SJSA1 (cell line): ENCODE measurements around the gene NAXD. TPM values are rescaled to one million over a fixed set of nuclear protein-coding genes. Genes with fewer than 3 reads are reported as not detected.
"Not testable (repeated sequence)": the region's sequence is repeated elsewhere in the genome, so short reads cannot be mapped to it uniquely, and the experiment has no call there.

ENCODE experiments used
- DNase-seq, 2 experiments: peaks; one replicate each; pipeline ENCODE4 v3.0.0-alpha.2; 2015 to 2020; ENCODE audit warnings: low spot score in 2 of 2, low read depth in 1 of 2
- H3K27ac ChIP-seq: fragments of 250-450 bp; sonication (Bioruptor Pico); 2 replicates; pipeline ENCODE4 v1.5.1; 2020; ENCODE audit warnings: mild to moderate bottlenecking, moderate library complexity
- H3K27me3 ChIP-seq: fragments of 250-450 bp; sonication (Bioruptor Pico); replicated peaks from 2 replicates; pipeline ENCODE4 v1.5.1; 2020; ENCODE audit warnings: mild to moderate bottlenecking, moderate library complexity
- H3K36me3 ChIP-seq: fragments of 250-450 bp; sonication (Bioruptor Pico); 2 replicates; pipeline ENCODE4 v1.5.1; 2020; ENCODE audit warnings: mild to moderate bottlenecking
- H3K4me1 ChIP-seq: fragments of 250-450 bp; sonication (Bioruptor Pico); replicated peaks from 2 replicates; pipeline ENCODE4 v1.6.1; 2021; ENCODE audit warnings: mild to moderate bottlenecking
- H3K4me3 ChIP-seq: fragments of 250-450 bp; sonication (Bioruptor Pico); 2 replicates; pipeline ENCODE4 v1.5.1; 2020; ENCODE audit warnings: mild to moderate bottlenecking
- H3K9me3 ChIP-seq: fragments of 250-450 bp; sonication (Bioruptor Pico); replicated peaks from 2 replicates; pipeline ENCODE4 v1.5.1; 2020; ENCODE audit warnings: mild to moderate bottlenecking
- total RNA-seq: library from RNA; depleted of rRNA; stranded (reverse); fragments of >200 nt; shearing (Covaris generic); gene quantifications from 2 replicates; pipeline ENCODE4 v1.2.3, GENCODE V29; 2014

The NAXD gene
- total RNA-seq, 1 experiment from 2014 or later = 108 TPM

DNA sequence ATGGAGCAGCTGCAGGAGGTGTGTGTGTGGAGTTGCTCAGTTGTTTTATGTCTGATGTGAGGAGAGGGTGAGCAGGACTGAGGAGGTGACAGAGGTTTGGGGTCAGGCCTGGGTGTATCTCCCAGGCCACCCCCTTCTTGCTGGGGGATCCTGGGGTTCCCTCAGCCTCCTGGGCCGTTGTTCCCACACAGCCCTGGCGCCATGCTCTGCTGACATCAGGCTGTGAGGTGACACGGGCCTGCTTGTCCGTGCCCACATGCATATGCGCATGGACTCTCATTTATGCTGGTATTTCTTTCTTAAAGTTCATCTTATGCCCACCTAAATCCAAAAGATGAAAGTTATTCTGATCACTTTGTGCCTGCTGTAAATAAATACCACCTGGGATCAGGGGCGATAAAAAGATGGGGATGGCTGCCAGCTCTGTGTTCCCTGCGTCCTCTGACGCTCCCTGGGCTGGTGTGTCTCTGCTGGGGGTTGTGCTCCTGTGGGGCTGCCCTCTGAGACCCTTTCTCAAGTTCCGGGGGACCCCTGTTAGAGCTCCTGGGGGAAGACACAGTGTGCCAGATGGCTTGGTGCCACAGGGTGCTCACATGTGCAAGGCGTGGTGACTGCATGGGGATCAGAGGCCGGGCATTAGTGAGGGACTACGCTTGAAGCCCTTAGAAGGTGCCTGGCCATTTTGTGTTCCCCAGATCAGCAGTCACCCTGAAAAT, 12.6 kb downstream of the NAXD start:
- no peaks in the 10 kb centered on the region for H3K4me1 ChIP-seq
- H3K9me3 ChIP-seq = no peaks in the 10 kb centered on the region
- H3K36me3 ChIP-seq = peaks cover 91% of the 10 kb centered on the region
- no peaks in the 10 kb centered on the region for H3K27me3 ChIP-seq
- no peak overlapping the region for H3K4me3 ChIP-seq
- no peak for DNase-seq
- no peak overlapping the region for H3K27ac ChIP-seq

GRCh38 chr13:110628477-110628793, 13.1 kb downstream of the NAXD start:
- H3K27ac ChIP-seq = no peak overlapping the region

GRCh38 chr13:110628952-110629701, 13.8 kb downstream of the NAXD start:
- H3K4me3 ChIP-seq = no peak overlapping the region
- no peaks in the 10 kb centered on the region for H3K9me3 ChIP-seq
- H3K27ac ChIP-seq = no peak overlapping the region
- no peak for DNase-seq
- H3K36me3 ChIP-seq = peaks cover 88% of the 10 kb centered on the region
- H3K4me1 ChIP-seq = peaks cover 5% of the 10 kb centered on the region
- H3K27me3 ChIP-seq = no peaks in the 10 kb centered on the region

More at GRCh38 chr13:110628477-110628793, 13.1 kb downstream of the NAXD start:
- no peak for DNase-seq
- Histone ChIP-seq H3K36me3 (peaks cover 88% of the 10 kb centered on the region), H3K9me3 (no peaks in the 10 kb centered on the region), H3K4me3 (no peak overlapping the region), H3K27me3 (no peaks in the 10 kb centered on the region), H3K4me1 (no peaks in the 10 kb centered on the region)

- peaks cover 11% of the 10 kb centered on the region for H3K4me1 ChIP-seq
- no peaks in the 10 kb centered on the region for H3K27me3 ChIP-seq
- H3K27ac ChIP-seq = no peak overlapping the region
- H3K4me3 ChIP-seq = no peak overlapping the region
- H3K36me3 ChIP-seq = peaks cover 88% of the 10 kb centered on the region
- no peak for DNase-seq
- H3K9me3 ChIP-seq = no peaks in the 10 kb centered on the region
Observed at GRCh38 chr13:110629735-110630134, 14.4 kb downstream of the NAXD start.

DNA sequence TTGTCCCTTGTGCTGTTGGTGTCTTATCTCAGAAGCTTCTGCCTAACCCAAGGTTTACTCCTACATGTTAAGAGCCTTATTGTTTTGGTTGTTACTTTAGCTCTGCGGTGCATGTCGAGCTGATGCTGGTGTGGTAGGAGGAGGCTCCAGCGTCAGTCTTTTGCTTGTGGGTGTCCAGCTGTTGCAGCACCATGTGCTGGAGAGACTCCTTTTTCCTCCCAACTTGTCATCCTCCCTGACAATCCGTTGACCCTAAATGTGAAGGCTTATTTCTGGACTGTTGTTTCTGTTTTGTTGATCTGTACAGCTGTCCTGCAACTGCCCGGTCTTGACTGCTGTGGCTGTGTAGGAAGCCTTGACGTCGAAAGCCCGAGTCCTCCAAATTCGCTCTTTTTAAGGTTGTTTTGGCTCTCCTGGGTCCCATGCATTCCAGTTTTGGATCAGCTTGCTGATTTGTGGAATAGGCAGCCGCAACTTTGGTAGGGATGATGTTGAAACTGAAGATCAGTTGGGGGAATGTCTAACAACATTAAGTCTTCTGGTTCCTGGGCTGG, 15.3 kb downstream of the NAXD start:
- no peak for DNase-seq
- H3K9me3 ChIP-seq = no peaks in the 10 kb centered on the region
- H3K4me1 ChIP-seq = peaks cover 16% of the 10 kb centered on the region
- H3K4me3 ChIP-seq = no peak overlapping the region
- no peaks in the 10 kb centered on the region for H3K27me3 ChIP-seq
- H3K36me3 ChIP-seq = peaks cover 88% of the 10 kb centered on the region
- no peak overlapping the region for H3K27ac ChIP-seq

DNA sequence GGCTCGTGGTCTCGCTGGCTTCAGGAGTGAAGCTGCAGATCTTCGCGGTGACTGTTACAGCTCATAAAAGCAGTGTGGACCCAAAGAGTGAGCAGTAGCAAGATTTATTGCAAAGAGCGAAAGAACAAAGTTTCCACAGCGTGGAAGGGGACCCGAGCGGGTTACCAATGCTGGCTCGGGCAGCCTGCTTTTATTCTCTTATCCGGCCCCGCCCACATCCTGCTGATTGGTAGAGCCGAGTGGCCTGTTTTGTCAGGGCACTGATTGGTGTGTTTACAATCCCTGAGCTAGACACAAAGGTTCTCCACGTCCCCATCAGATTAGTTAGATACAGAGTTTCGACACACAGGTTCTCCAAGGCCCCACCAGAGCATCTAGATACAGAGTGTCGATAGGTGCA, 16.9 kb downstream of the NAXD start:
- H3K4me3 ChIP-seq, H3K27me3 ChIP-seq, DNase-seq, H3K9me3 ChIP-seq, H3K27ac ChIP-seq: not testable (repeated sequence)
- H3K4me1 ChIP-seq = peaks cover 16% of the 10 kb centered on the region
- peaks cover 93% of the 10 kb centered on the region for H3K36me3 ChIP-seq

GRCh38 chr13:110633776-110634175, 18.4 kb downstream of the NAXD start:
- peak overlapping the region; percentile 9 for H3K27ac ChIP-seq
- no peaks in the 10 kb centered on the region for H3K9me3 ChIP-seq
- no peak overlapping the region for H3K4me3 ChIP-seq
- DNase-seq = no peak
- H3K27me3 ChIP-seq = no peaks in the 10 kb centered on the region
- H3K36me3 ChIP-seq = peaks cover 93% of the 10 kb centered on the region
- peaks cover 16% of the 10 kb centered on the region for H3K4me1 ChIP-seq

- Histone ChIP-seq H3K4me1 (peaks cover 16% of the 10 kb centered on the region), H3K36me3 (peaks cover 93% of the 10 kb centered on the region), H3K4me3 (no peak overlapping the region), H3K9me3 (no peaks in the 10 kb centered on the region), H3K27ac (peak overlapping the region; percentile 14), H3K27me3 (no peaks in the 10 kb centered on the region)
- peak; percentile 92 to 100 for DNase-seq
Observed at GRCh38 chr13:110634558-110634957, 19.2 kb downstream of the NAXD start.

DNA sequence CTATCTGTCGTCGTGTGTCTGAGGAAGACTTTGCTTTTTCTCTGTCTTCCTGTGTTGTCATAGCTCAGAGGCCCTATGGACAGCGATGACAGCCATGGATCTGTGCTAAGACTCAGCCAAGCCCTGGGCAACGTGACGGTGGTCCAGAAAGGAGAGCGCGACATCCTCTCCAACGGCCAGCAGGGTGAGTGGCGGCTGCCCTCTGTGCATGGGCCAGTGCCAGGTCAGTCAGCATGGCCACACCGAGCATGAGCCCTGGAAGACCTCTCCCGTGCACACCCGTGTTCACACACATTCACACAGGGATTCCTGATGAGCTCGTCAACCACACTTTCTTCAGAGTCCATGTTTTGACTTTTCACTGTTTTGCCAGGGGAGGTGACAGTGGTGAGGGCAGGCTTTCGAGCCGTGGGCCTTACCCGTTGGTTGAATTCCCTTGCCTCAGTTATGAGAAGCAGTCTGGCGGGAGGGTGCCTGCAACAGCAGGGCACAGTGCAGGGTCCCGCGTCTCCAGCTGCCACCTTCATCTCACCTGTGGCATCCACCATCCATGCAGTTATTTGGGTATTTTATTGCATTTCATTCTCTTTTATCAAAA, 20.2 kb downstream of the NAXD start:
- no peak overlapping the region for H3K27ac ChIP-seq
- DNase-seq = peak in 1 of 2 experiments; percentile 76
- no peaks in the 10 kb centered on the region for H3K9me3 ChIP-seq
- H3K36me3 ChIP-seq = peaks cover 93% of the 10 kb centered on the region
- no peaks in the 10 kb centered on the region for H3K27me3 ChIP-seq
- no peak overlapping the region for H3K4me3 ChIP-seq
- peaks cover 16% of the 10 kb centered on the region for H3K4me1 ChIP-seq

GRCh38 chr13:110636053-110636475, 20.7 kb downstream of the NAXD start:
- Histone ChIP-seq H3K36me3 (peaks cover 93% of the 10 kb centered on the region), H3K9me3 (no peaks in the 10 kb centered on the region), H3K4me3 (no peak overlapping the region), H3K4me1 (peaks cover 16% of the 10 kb centered on the region), H3K27ac (no peak overlapping the region), H3K27me3 (no peaks in the 10 kb centered on the region)
- peak in 1 of 2 experiments; percentile 74 for DNase-seq

GRCh38 chr13:110636701-110637201, 21.4 kb downstream of the NAXD start:
- Histone ChIP-seq H3K27ac (no peak overlapping the region), H3K4me3 (no peak overlapping the region), H3K27me3 (no peaks in the 10 kb centered on the region), H3K9me3 (no peaks in the 10 kb centered on the region), H3K36me3 (peaks cover 93% of the 10 kb centered on the region), H3K4me1 (peaks cover 16% of the 10 kb centered on the region)
- DNase-seq = no peak

- H3K4me3 ChIP-seq = no peak overlapping the region
- no peaks in the 10 kb centered on the region for H3K27me3 ChIP-seq
- peaks cover 93% of the 10 kb centered on the region for H3K36me3 ChIP-seq
- H3K9me3 ChIP-seq = no peaks in the 10 kb centered on the region
- no peak overlapping the region for H3K27ac ChIP-seq
- H3K4me1 ChIP-seq = peaks cover 16% of the 10 kb centered on the region
- no peak for DNase-seq
Observed at GRCh38 chr13:110637275-110637674, 21.9 kb downstream of the NAXD start.

- no peak overlapping the region for H3K4me3 ChIP-seq
- H3K27ac ChIP-seq = no peak overlapping the region
- no peaks in the 10 kb centered on the region for H3K27me3 ChIP-seq
- H3K9me3 ChIP-seq = no peaks in the 10 kb centered on the region
- H3K4me1 ChIP-seq = peaks cover 16% of the 10 kb centered on the region
- peak in 1 of 2 experiments; percentile 75 for DNase-seq
- peaks cover 95% of the 10 kb centered on the region for H3K36me3 ChIP-seq
Observed at GRCh38 chr13:110637747-110638146, 22.4 kb downstream of the NAXD start.

DNA sequence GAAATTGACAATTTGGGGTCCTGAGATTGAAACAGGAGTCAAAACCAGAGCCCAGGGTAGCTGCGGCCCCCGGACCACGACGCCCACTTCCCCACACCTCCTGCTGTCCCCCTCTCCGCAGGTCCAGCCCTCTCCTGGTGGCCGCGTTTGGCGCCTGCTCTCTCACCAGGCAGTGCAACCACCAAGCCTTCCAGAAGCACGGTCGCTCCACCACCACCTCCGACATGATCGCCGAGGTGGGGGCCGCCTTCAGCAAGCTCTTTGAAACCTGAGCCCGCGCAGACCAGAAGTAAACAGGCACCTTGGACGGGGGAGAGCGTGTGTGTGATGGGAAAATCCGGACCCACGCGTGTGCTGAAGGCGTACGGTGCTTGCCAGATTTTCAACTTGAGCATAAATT, 22.9 kb downstream of the NAXD start:
- peak in 1 of 2 experiments; percentile 79 for DNase-seq
- Histone ChIP-seq H3K4me3 (no peak overlapping the region), H3K27me3 (no peaks in the 10 kb centered on the region), H3K4me1 (peaks cover 16% of the 10 kb centered on the region), H3K36me3 (peaks cover 100% of the 10 kb centered on the region), H3K27ac (no peak overlapping the region), H3K9me3 (no peaks in the 10 kb centered on the region)
